K562 (cell line): ENCODE data around the gene NT5DC1. TPM values are rescaled to one million over a fixed set of nuclear protein-coding genes. Genes with fewer than 3 reads are reported as not detected.

Experiments used
- ATAC-seq: fragments of 200-7000 bp; cut with Tn5 transposase; 3 replicates; pipeline ENCODE4 v1.9.1; 2020; ENCODE audit warnings: moderate library complexity
- BruUV-seq: library from RNA; stranded (reverse); fragments of 400-500 nt; replicated peaks from 2 replicates; lab custom pipeline; 2021; lab: Mats Ljungman, UMichigan
- CTCF ChIA-PET: fragments of 300-600 bp; formaldehyde crosslinking; extraction: SDS; loops from one replicate; lab custom pipeline; 2021; ENCODE audit warnings: low intra/inter-chr PET ratio; lab: Yijun Ruan, JAX
- POLR2A ChIA-PET: fragments of 300-600, 350-650 bp; sonication (Branson Sonifier 250); formaldehyde crosslinking; extraction: SDS; loops from one replicate; lab custom pipeline; 2021; ENCODE audit warnings: antibody characterized with exemption, inconsistent platforms; lab: Yijun Ruan, JAX
- DNase-seq, 4 experiments: peaks; one replicate each; pipeline versions ENCODE4 v3.0.0 to v3.0.0-alpha.2; 2011 to 2018; ENCODE audit warnings: low spot score in 3 of 4, mixed read lengths in 3 of 4; ENCODE audit errors: extremely low read depth in 1 of 4
- FAIRE-seq: peaks from 2 replicates; lab custom pipeline; 2011; peaks lifted over from hg19 to GRCh38; lab: Jason Lieb, UNC
- H2AFZ ChIP-seq: 2 replicates; pipeline ENCODE4 v1.6.0; 2011; ENCODE audit warnings: low read depth, low read length, control low read depth, inconsistent platforms
- H3K27ac ChIP-seq: fragments of 200-600 bp; 3 replicates; pipeline ENCODE4 v1.8.0; 2011; ENCODE audit warnings: low read depth, mild to moderate bottlenecking, control low read depth, inconsistent platforms, low read length, moderate library complexity, mixed read lengths; ENCODE audit errors: extremely low read depth
- H3K27me3 ChIP-seq, 2 experiments: fragments of 300-600 bp in 1 of 2; 2 replicates in 1 of 2; 3 replicates in 1 of 2; pipeline versions ENCODE4 v1.6.0 to v1.8.0; 2011; ENCODE audit warnings: inconsistent platforms in 2 of 2, low read length in 2 of 2, mild to moderate bottlenecking in 1 of 2, mixed read lengths in 1 of 2, moderate library complexity in 1 of 2; ENCODE audit not compliant: control insufficient read depth in 2 of 2, insufficient read depth in 2 of 2
- H3K36me3 ChIP-seq: fragments of 300-600 bp; 3 replicates; pipeline ENCODE4 v1.8.0; 2011; ENCODE audit warnings: mild to moderate bottlenecking, low read length, inconsistent platforms; ENCODE audit not compliant: control insufficient read depth, insufficient read depth
- H3K4me1 ChIP-seq, 2 experiments: fragments of 200-600 bp in 1 of 2; replicated peaks in 1 of 2; 2 replicates in 1 of 2; 3 replicates in 1 of 2; pipeline versions ENCODE4 v1.5.1 to v1.8.0; 2011; ENCODE audit warnings: inconsistent platforms in 2 of 2, low read length in 2 of 2, mild to moderate bottlenecking in 1 of 2, mixed read lengths in 1 of 2, moderate library complexity in 1 of 2; ENCODE audit not compliant: control insufficient read depth in 2 of 2, insufficient read depth in 2 of 2
- H3K4me2 ChIP-seq: 2 replicates; pipeline ENCODE4 v1.6.1; 2011; ENCODE audit warnings: low read length, control low read depth, inconsistent platforms, mixed read lengths; ENCODE audit not compliant: insufficient read depth
- H3K4me3 ChIP-seq: fragments of 200-600 bp; sonication (generic), shearing (Covaris generic); 2 replicates; pipeline ENCODE4 v1.5.1; 2016; ENCODE audit warnings: control low read depth, inconsistent platforms
- H3K79me2 ChIP-seq: fragments of 200-600 bp; 3 replicates; pipeline ENCODE4 v1.8.0; 2011; ENCODE audit warnings: low read length, inconsistent platforms; ENCODE audit not compliant: control insufficient read depth, insufficient read depth
- H3K9ac ChIP-seq, 2 experiments: 2 replicates each; pipeline versions ENCODE4 v1.6.0 to v1.6.1; 2011; ENCODE audit warnings: low read depth in 2 of 2, low read length in 2 of 2, control low read depth in 1 of 2, inconsistent platforms in 1 of 2, mild to moderate bottlenecking in 1 of 2, mixed read lengths in 1 of 2; ENCODE audit not compliant: insufficient read depth in 1 of 2
- H3K9me1 ChIP-seq: one replicate; pipeline ENCODE4 v1.6.0; 2011; ENCODE audit warnings: inconsistent platforms, mild to moderate bottlenecking, low read length, moderate library complexity; ENCODE audit not compliant: control insufficient read depth, insufficient read depth
- H3K9me3 ChIP-seq: replicated peaks from 2 replicates; pipeline ENCODE4 v1.5.1; 2011; ENCODE audit warnings: low read depth, low read length, inconsistent platforms; ENCODE audit not compliant: control insufficient read depth, insufficient read depth
- H4K20me1 ChIP-seq: replicated peaks from 2 replicates; pipeline ENCODE4 v1.6.1; 2011; ENCODE audit warnings: low read length, inconsistent platforms, mixed read lengths; ENCODE audit not compliant: control insufficient read depth, insufficient read depth
- ELF4 ChIP-seq: fragments of 450-650 bp; formaldehyde crosslinking; IDR thresholded peaks from 2 replicates; pipeline ENCODE4 v1.4.0; 2022; ENCODE audit warnings: missing genetic modification characterization
- ETV6 ChIP-seq, 3 experiments: fragments of 150-350 bp in 1 of 3; sonication (generic) in 1 of 3; formaldehyde crosslinking in 1 of 3; IDR thresholded peaks; 2 replicates each; pipeline versions ENCODE4 v1.6.1 to v1.8.0; 2014 to 2022; ENCODE audit warnings: borderline replicate concordance in 2 of 3, low read depth in 2 of 3, antibody characterized with exemption in 1 of 3, low read length in 1 of 3, mild to moderate bottlenecking in 1 of 3, missing genetic modification reagents in 1 of 3
- HDAC6 ChIP-seq: IDR thresholded peaks from 2 replicates; pipeline ENCODE4 v1.6.1; 2012; ENCODE audit warnings: low read depth, mild to moderate bottlenecking, control low read depth, inconsistent platforms, low read length, moderate library complexity
- KAT8 ChIP-seq: fragments of 450-650 bp; IDR thresholded peaks from 2 replicates; pipeline ENCODE4 v1.6.1; 2016; ENCODE audit warnings: low read depth, mild to moderate bottlenecking
- MAFF ChIP-seq: IDR thresholded peaks from 2 replicates; pipeline ENCODE4 v1.6.1; 2012; ENCODE audit warnings: low read length, improper control_type of control experiment
- MYC ChIP-seq, 2 experiments: fragments of 250-450 bp in 1 of 2; sonication (Bioruptor Pico) in 1 of 2; IDR thresholded peaks; 2 replicates each; pipeline versions ENCODE4 v1.5.1 to v1.6.1; 2012 to 2021; ENCODE audit warnings: low read depth in 2 of 2, borderline replicate concordance in 1 of 2, improper control_type of control experiment in 1 of 2, low read length in 1 of 2, mild to moderate bottlenecking in 1 of 2, moderate library complexity in 1 of 2
- RBM25 ChIP-seq: fragments of 200-400 bp; formaldehyde crosslinking; IDR thresholded peaks from 2 replicates; pipeline ENCODE4 v1.6.1; 2018; ENCODE audit warnings: low read length, low read depth, moderate library complexity; ENCODE audit not compliant: severe bottlenecking
- RFX1 ChIP-seq: fragments of 450-650 bp; IDR thresholded peaks from 2 replicates; pipeline ENCODE4 v1.6.1; 2016; ENCODE audit warnings: mild to moderate bottlenecking, moderate library complexity
- SMARCA5 ChIP-seq: fragments of 450-650 bp; IDR thresholded peaks from 2 replicates; pipeline ENCODE4 v1.6.1; 2016
- TBP ChIP-seq: optimal IDR thresholded peaks from 2 replicates; pipeline ENCODE3; 2011; ENCODE audit warnings: low read depth, low read length, improper control_type of control experiment
- ZNF217 ChIP-seq: sonication (generic); formaldehyde crosslinking; IDR thresholded peaks from 2 replicates; pipeline ENCODE4 v1.8.0; 2022; ENCODE audit warnings: mild to moderate bottlenecking, missing genetic modification reagents
- ZNF24 ChIP-seq: fragments of 450-650 bp; IDR thresholded peaks from 2 replicates; pipeline ENCODE4 v1.6.1; 2016
- ZNF436 ChIP-seq: fragments of 250-450, 450-650 bp; sonication (Bioruptor Pico); formaldehyde crosslinking; IDR thresholded peaks from 2 replicates; pipeline ENCODE4 v1.7.0; 2020; ENCODE audit warnings: mild to moderate bottlenecking
- ZNF668 ChIP-seq: fragments of 250-450 bp; sonication (Bioruptor Pico); IDR thresholded peaks from 2 replicates; pipeline ENCODE4 v1.8.0; 2022; ENCODE audit warnings: mild to moderate bottlenecking, inconsistent platforms
- ZNF75A ChIP-seq: fragments of 450-650 bp; formaldehyde crosslinking; IDR thresholded peaks from 2 replicates; pipeline ENCODE4 v1.4.0; 2020; ENCODE audit warnings: mild to moderate bottlenecking
- WGBS: fragments of 100-300 bp; shearing (Covaris generic); methylation state at CpG from one replicate; pipeline ENCODE4 v1.1.6; 2016; ENCODE audit warnings: low coverage, mixed read lengths; ENCODE audit not compliant: insufficient coverage; ENCODE audit errors: missing lambda C conversion rate; 5-methylcytosine and 5-hydroxymethylcytosine counted together
- in situ Hi-C: fragments of 300-500 bp; cut with MboI; formaldehyde crosslinking; loops from 4 replicates; pipeline ENCODE4 v1.15.0; 2018; ENCODE audit warnings: inconsistent platforms, mixed read lengths
- intact Hi-C: fragments of 100-400 bp; cut with micrococcal nuclease; formaldehyde crosslinking; loops from 2 replicates; pipeline ENCODE4 v1.14.2; 2022
- polyA plus RNA-seq, 8 experiments: library from polyadenylated mRNA; depleted of rRNA in 4 of 8; stranded (reverse) in 5 of 8; unstranded in 3 of 8; fragments of >200 nt; fragmentation: Nextera tagmentation in 2 of 8; fragmentation: Illumina TruSeq in 1 of 8; extraction: Ambion mirVana in 2 of 8; extraction: Trizol in 1 of 8; gene quantifications; 2 replicates each; pipeline versions ENCODE4 v1.2.1 to v1.2.3, GENCODE V29; 2011 to 2014; ENCODE audit warnings: inconsistent platforms in 1 of 8, missing spikeins in 1 of 8
- total RNA-seq, 7 experiments: library from RNA; depleted of rRNA in 6 of 7; stranded (reverse); fragments of >200 nt in 6 of 7; fragmentation: Illumina TruSeq in 2 of 7; extraction: Trizol in 2 of 7; gene quantifications; 2 replicates each; pipeline versions ENCODE4 v1.2.1 to v1.2.3, GENCODE V29; 2011 to 2021; ENCODE audit warnings: low replicate concordance in 1 of 7
- TF ChIP-seq, protein P1 (sequence below): fragments of 450-650 bp; IDR thresholded peaks from one replicate; pipeline ENCODE4 v1.6.1; 2018; ENCODE audit warnings: mild to moderate bottlenecking, moderate library complexity; ENCODE audit not compliant: partially characterized antibody
- TF ChIP-seq, protein P2 (sequence below): fragments of 250-450 bp; sonication (Bioruptor Pico); IDR thresholded peaks from 2 replicates; pipeline ENCODE4 v1.4.0; 2020; ENCODE audit warnings: mild to moderate bottlenecking, moderate library complexity
- TF ChIP-seq, protein P3 (sequence below): fragments of 450-650 bp; formaldehyde crosslinking; IDR thresholded peaks from 2 replicates; pipeline ENCODE4 v1.4.0; 2020; ENCODE audit warnings: mild to moderate bottlenecking, mixed read lengths

Gene NT5DC1
- total and polyA plus RNA-seq, 9 of the 15 experiments (the other 6 are each of a cell fraction or from before 2014, with no cell fraction given), result 4.9 to 28.5 (median 16.3) TPM

DNA sequence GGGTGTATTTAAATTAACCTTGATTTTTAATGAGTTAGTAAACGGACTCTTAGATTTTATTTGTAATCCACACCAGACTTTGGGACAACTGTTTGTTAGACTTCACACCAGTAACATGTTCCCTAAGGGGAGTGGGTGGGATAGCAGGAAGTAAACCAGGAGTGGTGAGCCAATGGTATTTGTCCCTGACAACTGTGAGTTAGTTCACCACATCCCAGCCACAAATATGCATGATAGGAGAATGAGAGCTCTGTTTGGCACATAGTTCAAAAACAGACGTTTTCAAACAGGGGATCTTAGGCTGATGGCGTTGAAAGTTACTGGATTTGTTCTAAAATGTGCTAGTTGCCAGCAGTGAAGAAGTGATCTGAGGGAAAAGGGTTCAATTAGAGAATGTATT lies 44.0 kb downstream of the NT5DC1 start:
- ATAC-seq (peak; percentile 76), DNase-seq (peak in 2 of 4 experiments; percentile 27 to 28), FAIRE-seq (peak; percentile 73)
- Histone ChIP-seq H3K9me3 (no peaks in the 10 kb centered on the region), H3K4me3 (no peak overlapping the region), H3K4me2 (no peak overlapping the region), H3K4me1 (peaks cover 0 to 10% of the 10 kb centered on the region in 2 experiments; a peak in 2 of 5 replicates), H2AFZ (peak overlapping the region; percentile 42), H3K9me1 (no peaks in the 10 kb centered on the region), H3K79me2 (no peaks in the 10 kb centered on the region), H3K27me3 (no peaks in the 10 kb centered on the region), H4K20me1 (no peaks in the 10 kb centered on the region), H3K27ac (no peak overlapping the region), H3K36me3 (no peaks in the 10 kb centered on the region), H3K9ac (no peak overlapping the region)
- WGBS, result 27% methylated on average over 3 of the region's 3 CpGs
- intact Hi-C loops, result loop anchor here (5.0 kb wide), 1 partner anchor 73 kb away; no protein-coding TSS in a partner anchor
- no TSS peak for BruUV-seq
- POLR2A ChIA-PET, result no interaction called here
- CTCF ChIA-PET, result no interaction called here
- in situ Hi-C loops, result no loop called here
- TF ChIP-seq MAFF (no peak), ZNF436 (CRISPR knock-in tag) (no peak), HDAC6 (no peak), TBP (no peak), KAT8 (no peak), ZNF217 (CRISPR knock-in tag) (no peak), RFX1 (no peak), RBM25 (no peak), ETV6 (IDR thresholded peaks at IDR 0.05; ENCODE audit: borderline replicate concordance in 1 of 2, low read depth in 2 of 2, low read length in 1 of 2) (no peak), ETV6 (CRISPR knock-in tag; IDR thresholded peaks at IDR 0.05; ENCODE audit: borderline replicate concordance) (no peak), MYC (IDR thresholded peaks at IDR 0.05; ENCODE audit: low read depth, low read length) (no peak), MYC (CRISPR knock-in tag; IDR thresholded peaks at IDR 0.05; ENCODE audit: borderline replicate concordance, low read depth) (no peak), ELF4 (no peak), ZNF75A (CRISPR knock-in tag) (no peak), ZNF24 (no peak), ZNF668 (no peak), SMARCA5 (no peak)
- TF ChIP-seq, protein P1, sequence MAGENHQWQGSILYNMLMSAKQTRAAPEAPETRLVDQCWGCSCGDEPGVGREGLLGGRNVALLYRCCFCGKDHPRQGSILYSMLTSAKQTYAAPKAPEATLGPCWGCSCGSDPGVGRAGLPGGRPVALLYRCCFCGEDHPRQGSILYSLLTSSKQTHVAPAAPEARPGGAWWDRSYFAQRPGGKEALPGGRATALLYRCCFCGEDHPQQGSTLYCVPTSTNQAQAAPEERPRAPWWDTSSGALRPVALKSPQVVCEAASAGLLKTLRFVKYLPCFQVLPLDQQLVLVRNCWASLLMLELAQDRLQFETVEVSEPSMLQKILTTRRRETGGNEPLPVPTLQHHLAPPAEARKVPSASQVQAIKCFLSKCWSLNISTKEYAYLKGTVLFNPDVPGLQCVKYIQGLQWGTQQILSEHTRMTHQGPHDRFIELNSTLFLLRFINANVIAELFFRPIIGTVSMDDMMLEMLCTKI, result no peak
- TF ChIP-seq, protein P2, sequence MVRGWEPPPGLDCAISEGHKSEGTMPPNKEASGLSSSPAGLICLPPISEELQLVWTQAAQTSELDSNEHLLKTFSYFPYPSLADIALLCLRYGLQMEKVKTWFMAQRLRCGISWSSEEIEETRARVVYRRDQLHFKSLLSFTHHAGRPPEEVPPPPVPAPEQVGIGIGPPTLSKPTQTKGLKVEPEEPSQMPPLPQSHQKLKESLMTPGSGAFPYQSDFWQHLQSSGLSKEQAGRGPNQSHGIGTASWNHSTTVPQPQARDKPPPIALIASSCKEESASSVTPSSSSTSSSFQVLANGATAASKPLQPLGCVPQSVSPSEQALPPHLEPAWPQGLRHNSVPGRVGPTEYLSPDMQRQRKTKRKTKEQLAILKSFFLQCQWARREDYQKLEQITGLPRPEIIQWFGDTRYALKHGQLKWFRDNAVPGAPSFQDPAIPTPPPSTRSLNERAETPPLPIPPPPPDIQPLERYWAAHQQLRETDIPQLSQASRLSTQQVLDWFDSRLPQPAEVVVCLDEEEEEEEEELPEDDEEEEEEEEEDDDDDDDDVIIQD, result no peak
- TF ChIP-seq, protein P3, sequence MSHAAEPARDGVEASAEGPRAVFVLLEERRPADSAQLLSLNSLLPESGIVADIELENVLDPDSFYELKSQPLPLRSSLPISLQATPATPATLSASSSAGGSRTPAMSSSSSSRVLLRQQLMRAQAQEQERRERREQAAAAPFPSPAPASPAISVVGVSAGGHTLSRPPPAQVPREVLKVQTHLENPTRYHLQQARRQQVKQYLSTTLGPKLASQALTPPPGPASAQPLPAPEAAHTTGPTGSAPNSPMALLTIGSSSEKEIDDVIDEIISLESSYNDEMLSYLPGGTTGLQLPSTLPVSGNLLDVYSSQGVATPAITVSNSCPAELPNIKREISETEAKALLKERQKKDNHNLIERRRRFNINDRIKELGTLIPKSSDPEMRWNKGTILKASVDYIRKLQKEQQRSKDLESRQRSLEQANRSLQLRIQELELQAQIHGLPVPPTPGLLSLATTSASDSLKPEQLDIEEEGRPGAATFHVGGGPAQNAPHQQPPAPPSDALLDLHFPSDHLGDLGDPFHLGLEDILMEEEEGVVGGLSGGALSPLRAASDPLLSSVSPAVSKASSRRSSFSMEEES (CRISPR knock-in tag), result no peak
